GM12864 (cell line): ENCODE results near the gene SDK2.

ENCODE experiments used
- DNase-seq: peaks from one replicate; pipeline ENCODE4 v3.0.0-alpha.2; 2011; ENCODE audit warnings: low read depth
- H3K4me3 ChIP-seq: 2 replicates; pipeline ENCODE4 v1.5.1; 2011; ENCODE audit warnings: mild to moderate bottlenecking, low read depth, low read length, control low read depth
- CTCF ChIP-seq: IDR thresholded peaks from 2 replicates; pipeline ENCODE4 v1.5.1; 2011; ENCODE audit warnings: low read depth, mild to moderate bottlenecking, moderate library complexity, low read length, control low read depth, inconsistent platforms; ENCODE audit errors: missing control alignments

Gene SDK2

GRCh38 chr17:73541111-73541510 is 103.1 kb downstream of the SDK2 start:
- no peak for DNase-seq
- no peak for TF ChIP-seq CTCF
- H3K4me3 ChIP-seq = no peak overlapping the region

DNA sequence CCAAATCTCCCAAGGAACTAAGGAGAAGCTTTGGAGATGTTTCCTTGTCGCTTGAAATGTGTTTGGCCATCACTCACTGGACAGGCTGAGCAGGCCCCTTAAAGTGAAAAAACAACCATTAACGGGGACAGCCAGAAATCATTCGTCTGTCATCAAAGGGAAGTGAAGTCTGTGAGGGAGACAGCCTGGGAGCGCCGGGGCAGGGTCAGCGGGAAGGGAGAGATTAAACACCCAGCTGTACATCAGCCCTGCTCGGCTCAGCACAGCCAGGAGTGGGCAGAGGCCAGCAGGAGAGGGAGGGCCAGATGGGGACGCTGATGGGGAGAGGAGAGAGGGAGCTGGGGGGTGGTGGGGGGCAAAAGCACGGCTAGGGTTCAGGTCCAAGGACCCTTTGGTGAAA is 105.1 kb downstream of the SDK2 start:
- H3K4me3 ChIP-seq = no peak overlapping the region
- TF ChIP-seq CTCF = no peak
- DNase-seq = no peak

DNA sequence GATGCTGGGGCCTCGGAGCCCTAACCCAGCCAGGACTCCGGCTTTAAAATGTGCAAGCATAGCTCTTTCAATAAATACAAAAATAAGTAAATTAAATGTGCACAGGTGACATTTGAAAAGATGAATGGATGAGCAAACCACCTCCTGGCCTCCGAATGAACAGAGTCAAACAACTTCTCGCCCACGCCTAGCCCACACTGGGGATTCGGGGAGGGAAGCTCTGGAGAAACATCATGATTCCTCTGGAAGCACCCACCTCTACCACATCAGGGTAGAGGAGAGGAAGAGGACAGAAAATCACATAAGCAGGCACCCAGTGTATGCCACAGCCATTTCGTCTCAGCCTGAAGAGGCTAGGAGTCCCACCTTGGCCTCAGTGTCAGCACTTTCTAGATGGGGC is 105.8 kb downstream of the SDK2 start:
- no peak for TF ChIP-seq CTCF
- H3K4me3 ChIP-seq = no peak overlapping the region
- DNase-seq = no peak

GRCh38 chr17:73536700-73537605 is 107.3 kb downstream of the SDK2 start:
- DNase-seq = no peak
- TF ChIP-seq CTCF = no peak
- no peak overlapping the region for H3K4me3 ChIP-seq

DNA sequence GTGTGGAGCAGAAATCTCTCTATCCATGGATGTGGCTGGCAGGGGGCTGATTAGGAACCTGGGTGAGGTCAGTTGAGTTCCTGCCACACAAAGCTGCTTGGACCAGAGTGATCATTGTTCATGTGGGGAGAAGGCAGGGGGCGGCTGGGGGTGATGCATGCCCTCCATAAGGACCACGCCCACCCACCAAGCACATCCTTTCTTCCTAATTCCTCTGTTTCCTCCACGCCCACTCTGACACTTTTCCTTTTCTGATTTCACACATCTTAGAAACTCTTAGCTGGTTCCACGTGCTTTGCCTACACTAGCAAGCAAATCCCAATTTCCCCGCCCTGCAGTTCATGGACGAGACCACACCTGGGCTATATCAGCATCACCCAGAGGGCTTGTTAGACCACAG is 108.5 kb downstream of the SDK2 start:
- no peak for TF ChIP-seq CTCF
- no peak for DNase-seq
- H3K4me3 ChIP-seq = no peak overlapping the region

- no peak for TF ChIP-seq CTCF
- no peak overlapping the region for H3K4me3 ChIP-seq
- DNase-seq = no peak
Observed at GRCh38 chr17:73534209-73534909, 109.9 kb downstream of the SDK2 start.
